NCI-H2196 treated with DMSO at 0.1 percent for 48 hours (cell line): ENCODE data around the gene AHNAK.
"Not testable (repeated sequence)": the region's sequence is repeated elsewhere in the genome, so short reads cannot be mapped to it uniquely, and the experiment has no call there.

Experiments
- DNase-seq: peaks from one replicate; lab custom pipeline; 2025; ENCODE audit not compliant: unreplicated experiment; lab: John Stamatoyannopoulos, UW

The AHNAK gene

DNA sequence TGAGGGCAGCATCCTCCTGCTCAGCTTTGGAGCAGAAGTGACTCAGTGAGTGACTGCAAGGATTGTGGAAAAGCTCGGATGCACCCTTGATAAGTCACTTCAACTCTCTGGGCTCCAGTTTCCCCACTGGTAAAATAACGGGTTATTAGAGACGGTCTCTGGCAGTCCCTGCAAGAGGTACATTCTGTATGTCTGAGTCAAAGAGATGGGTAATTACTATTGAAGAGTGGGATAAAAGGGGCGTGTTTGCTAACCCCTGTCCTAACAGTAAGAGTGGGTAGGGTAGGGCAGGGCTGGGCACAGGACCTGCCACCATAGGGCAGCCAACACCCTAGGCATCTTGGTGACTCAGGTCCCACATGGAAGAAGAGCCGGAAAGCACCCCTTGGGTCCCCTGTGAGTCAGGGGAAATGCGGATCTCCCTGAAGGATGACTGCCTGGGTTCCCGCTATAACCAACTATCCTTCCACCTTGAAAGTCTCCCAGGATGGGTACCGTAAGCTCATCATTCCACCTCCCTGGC, 7.3 kb upstream of the AHNAK start:
- DNase-seq, result no peak

DNA sequence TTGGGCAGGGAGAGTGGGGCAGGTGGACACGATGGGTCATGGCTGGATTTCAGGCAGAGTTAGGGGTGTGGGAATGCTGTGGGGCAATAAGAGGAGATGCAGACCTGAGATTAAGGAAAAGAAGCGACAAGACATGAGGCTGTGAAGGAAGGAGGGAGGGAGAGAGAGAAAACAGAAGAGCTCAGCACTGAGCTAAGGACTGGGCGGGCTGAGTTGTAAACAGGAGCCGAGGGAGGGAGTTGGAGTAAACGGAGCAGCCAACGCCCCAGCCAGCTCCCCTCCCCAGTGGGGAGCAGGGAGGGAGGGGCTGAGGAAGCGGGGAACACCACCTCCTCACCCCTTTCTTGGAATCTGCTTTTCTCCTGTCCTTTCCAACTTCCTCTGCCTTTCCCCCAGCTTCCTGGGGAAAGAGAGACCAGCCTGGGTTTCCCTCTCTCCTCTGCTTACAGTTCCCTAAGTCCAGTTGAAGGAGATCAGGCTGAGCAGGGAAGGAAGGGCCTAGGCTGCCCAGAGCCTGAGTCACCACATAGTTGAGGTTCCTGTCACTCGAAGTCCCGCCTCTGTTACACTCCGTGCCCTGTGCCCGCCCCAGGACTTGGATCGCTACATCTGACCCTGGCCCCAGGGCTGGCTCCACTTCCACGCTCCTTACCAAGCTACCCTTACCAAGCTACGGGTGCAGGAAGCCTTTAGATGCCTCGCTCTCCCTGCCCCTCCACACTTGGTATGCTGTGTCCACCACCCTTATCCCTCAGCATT, 6.7 kb upstream of the AHNAK start:
- DNase-seq, result no peak

DNA sequence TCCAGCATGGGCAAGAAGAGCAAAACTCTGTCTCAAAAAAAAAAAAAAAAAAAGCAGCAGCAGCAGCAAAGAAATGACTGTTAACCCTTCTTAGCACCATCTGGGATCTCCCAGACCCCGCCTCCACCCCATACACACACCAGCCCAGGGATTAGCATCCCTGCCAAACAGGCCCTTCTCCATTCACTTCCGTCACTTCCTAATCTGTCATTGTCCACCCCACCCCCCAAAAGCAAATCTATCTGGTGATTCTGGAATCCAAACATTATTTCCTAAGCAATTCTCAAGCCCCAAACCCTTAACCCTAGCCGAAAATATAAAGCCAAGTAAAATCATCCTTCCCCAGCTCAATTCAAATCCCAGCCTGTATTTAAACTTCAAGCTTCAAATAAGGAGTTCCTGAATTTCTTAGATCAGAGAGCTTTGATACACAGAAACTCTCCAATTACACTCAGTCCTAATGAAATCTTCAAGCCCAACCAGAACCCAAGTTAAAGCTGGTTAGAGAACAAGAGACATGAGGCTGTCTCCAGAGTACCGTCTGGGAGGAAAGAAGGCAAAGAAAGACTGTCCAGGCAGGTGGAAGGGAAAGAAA, 6.0 kb upstream of the AHNAK start:
- no peak for DNase-seq

DNA sequence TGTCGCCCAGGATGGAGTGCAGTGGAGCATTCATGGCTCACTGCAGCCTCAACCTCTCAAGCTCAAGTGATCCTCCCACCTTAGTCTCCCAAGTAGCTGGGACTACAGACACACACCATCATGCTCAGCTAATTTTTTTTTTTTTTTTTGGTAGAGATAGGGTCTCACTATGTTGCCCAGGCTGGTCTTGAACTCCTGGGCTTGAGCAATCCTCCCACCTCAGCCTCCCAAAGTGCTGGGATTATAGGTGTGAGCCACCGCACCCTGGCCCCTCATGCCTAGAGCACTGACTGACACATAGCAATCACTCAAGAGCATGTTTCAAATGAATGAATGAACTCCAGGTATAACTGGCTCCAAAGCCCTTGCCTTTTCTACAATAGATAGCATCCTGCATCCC, 3.9 kb upstream of the AHNAK start:
- not testable (repeated sequence) for DNase-seq

DNA sequence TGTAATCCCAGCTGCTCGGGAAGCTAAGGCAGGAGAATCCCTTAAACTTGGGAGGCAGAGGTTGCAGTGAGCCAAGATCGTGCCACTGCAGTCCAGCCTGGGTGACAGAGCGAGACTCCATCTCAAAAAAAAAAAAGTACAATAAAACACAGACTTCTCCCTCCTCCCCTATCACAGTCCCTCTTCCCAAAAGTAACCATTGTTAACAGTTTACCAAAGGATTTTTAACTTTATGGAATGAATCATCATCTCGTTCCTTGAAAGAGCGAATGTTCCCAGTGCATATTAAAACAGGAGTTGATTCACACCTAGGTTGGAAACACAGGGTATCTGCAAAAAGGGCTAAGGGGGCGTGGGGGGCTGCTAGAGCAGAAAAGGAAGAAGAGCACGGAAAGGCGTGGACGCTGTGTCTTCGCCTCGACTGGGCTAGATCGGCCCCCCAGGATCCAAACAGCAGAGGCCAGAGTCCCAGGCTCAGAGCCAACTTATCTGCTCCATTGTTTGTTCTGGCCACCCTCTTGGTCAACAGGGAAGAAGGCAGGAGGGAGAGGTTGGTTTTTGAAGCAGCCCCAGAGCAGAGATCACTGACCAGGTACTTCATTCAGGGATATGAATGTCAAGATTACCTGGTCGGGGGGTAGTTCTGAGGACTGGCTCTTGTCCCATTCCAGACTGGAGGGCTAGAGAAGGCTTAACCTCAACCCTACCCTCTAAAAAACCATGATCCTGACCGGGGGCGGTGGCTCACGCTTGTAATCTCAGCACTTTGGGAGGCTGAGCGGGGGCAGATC, 2.1 kb upstream of the AHNAK start:
- DNase-seq, result no peak

DNA sequence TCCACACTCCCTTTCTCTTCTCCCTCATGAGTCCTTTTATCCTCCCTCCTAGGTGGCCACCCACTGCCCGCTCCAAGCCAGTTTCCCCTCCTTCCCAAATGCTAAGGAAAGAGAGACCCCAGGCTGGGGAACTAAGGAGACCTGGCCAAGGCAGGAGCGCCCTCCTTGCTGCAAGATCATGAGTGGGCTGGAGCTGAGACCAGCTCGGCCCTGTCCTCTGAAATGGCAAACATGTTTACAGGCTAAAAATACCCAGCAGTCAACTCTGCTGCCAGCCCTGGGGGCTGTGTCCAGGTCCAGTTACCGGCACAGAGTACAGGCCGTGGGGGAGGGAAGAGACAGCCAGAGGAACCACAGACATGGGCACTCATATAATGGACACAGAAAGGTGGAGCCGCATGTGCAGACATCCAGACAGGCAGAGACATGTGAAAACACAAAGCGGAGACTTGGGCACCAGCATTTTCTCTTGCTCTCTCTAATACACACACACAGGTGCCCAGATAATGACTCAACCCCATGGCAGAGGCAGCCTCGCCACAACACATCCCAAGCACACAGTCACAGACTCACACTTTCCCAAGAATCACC, 1.2 kb upstream of the AHNAK start:
- DNase-seq, result no peak

DNA sequence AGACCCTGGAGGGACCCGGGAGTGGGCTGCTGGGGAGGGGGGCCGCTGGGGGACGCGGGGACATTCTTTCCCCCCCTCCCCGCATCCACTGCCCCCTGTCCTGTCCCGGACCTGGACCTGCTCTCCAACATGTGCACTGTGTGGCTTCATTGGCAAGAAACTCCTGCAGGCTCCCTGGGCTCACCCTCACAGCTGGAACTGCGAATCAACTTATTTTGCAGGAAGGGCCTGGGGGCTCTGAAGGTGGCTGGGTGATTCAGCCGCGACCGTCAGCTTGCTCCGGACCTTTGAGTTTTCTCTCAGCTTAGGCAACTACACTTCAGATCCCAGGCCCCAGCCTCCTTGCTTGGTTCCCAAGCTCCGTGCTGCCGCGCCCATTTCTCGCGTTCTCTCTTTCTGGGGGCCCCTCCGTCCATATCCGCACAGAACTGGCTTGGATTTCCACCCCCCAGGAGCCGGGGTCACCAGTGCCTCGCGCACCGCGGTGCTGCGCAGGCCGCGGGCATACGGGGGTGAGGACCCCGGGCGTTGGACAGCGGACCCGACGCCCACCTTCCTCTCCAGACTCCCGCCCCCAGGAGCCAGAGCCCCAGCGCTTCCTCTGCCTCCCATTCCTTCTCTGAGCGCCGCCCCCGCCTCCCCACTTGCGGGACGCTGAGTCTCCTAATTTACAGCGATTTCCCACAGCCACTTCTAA, 471 bp upstream of the AHNAK start:
- no peak for DNase-seq

DNA sequence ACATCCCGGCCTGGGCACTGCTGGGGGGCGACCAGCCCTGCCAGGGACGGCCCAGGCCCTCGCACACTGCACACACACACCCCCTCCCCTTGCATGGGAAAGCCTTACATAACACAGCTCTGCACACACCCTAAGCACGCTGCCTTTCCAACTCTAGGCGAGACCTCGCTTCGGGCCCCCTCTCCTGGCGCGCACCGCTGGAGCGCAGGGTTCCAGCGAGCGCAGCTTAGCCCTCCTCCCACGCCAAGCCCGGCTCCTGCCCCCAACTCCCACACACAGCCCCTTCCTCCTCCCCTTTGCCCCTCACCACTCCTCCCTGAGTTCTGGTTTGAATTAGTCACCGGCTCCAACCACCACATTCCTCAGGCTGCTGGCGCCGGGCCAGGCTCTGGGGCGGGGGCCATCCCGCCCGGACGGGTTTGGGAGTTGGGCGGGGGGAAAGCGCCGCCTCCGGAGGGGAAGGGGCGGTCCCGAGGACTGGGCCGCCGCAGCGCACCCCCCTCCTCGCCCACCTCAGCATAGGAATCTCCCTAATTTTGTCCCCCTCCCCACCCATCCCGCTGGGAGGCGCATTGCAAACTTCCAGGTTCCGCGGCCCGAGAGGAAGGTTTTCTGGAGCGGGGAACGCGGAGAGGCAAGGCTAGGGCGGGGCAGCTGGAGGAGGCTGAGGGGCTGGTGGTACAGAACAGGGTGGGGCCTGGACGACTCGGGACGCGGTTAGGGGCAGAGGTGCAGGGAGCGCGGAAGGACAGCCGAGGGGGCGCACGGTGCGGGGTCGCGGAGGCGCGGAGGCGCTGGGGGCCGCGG, 966 bp downstream of the AHNAK start:
- DNase-seq, result no peak

DNA sequence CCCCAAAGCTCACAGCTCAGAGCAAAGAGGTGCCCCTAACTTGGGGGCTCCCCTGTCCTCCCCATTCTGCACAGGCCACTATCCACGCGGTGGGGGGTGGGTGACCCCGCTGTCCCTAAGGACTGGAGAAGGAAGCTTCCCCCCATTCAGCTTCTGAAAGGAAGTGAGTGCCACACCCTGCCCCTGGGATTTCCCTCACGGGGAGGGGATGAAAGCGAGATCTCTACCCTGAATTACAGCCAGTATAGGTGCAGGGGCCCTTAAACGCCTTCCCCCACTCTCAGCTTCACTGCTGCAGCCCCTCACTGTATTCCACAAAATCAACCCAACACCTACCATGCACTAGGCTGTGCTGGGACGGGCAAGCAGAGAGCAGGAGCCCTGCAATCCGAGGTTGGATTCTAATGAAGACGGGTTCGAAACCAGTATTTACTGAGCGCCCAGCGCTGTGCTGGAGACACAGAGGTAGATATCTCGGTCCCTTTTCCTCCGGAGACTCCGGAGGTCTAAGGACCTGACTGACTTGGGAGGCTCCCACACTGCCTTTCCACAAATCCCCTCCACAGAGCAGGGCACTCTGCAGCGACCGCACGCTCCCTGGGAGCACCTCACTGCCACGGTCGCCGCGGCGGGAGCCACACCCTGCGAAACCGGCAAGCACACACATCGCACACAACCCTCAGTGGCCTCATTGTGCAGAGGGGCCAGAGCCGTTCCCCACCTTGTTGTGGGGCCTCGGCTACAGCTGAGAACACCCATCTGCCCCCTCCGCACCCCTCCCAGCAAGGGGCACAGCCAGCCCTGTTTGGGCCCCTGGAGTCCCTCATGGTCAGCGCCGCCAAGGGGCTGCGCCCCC, 1.8 kb downstream of the AHNAK start:
- DNase-seq, result no peak

DNA sequence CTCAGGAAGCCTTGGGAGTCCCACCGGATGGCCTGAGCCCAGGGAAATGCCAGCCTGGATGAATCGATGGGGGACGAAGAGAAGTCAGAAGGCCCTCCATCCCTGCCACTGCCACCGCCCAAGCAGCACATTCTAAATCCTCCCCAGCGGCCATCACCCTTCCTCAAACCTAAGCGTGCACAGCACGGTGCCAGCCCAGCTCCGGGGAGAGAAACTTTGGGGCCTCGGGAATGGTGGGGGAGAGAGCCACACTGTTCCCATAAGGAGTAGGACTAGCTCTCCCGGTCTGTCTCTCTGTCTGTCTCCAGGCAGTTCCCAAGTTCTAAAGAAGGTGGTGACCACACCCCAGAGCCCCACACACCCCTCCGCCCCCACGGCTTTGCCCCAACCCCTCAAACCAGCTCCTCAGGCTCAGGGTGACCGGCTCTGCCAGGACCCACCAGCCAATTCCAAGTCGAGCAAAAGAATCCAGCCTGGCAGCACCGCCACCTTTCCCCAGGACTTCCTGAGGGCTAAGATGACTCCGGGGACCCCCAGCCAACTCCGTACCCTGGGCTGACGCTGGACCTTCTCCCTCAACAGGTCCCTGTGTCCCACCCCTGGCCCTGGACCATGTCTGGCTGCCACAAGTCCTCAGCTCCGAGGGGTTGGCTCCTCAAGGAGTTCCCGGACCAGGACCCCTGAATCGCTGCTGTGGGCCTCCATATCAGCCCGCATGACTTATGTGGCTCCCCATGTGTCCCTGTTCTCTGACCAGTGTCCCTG, 2.7 kb downstream of the AHNAK start:
- no peak for DNase-seq

DNA sequence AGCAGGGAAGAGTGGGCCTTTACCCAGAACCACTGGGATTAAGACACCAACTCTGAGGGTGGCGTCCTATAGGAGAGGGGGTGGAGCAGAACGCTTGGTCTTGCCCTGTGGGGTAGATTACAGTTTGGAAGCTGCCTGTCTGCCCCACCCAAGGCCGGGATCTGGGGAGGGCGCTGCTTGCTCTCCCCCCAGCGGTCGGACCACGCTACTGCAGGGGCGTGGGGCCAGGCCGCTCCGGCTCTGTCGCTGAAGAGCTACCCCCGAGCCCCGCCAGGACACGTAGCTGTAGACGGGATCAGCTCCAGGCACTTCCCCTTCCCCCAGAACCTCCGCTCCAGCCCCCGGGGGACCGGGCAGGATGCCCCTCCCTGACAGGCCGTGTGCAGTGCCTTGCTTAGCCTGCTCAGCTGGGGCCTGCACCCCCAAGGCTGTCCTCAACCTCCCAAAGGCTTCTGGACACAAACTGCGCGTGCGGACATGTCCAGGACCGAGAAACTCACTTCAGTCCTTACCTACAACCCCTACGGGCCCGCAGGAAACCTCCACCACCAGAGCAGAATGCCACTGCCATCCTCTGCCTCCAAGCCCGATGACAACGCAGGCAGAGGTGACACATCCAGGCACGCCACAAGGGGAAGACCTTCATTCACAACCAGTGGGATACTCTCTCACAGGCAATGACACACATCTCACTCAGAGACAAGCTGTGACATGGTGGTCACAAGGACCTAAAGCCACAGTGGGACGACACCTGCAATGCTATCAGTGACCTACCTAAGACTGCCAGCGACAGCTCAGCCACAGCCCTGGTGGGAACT, 3.6 kb downstream of the AHNAK start:
- DNase-seq, result no peak

DNA sequence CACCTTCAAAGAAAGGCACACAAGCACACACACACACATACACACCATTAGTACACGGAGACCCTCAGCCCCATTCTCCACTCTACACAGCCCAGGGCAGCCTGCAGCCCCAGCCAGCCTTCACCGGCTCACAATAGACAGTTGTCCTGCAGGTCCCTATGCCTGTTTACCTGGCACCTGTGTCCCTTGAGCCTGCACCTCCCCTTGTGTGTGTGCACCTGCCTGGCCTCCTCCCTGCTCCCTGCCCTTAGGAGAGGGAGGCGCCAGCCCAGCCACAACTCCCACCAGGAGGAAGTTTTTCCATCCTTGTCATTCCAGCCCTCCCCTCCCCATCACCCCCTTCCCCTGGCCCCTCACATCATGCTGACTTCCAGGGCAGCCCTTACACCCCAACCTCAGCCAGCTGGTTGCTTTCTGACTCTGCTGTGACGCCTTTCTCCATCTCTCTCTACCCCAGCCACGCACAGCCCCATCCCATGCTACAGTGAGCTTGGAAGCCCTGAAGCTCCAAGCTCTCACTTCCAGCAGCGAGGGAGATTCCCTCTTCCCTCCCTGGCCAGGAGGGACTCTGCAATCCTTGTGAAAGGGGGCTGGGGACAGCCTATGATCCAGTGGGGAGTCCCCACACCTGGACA, 4.4 kb downstream of the AHNAK start:
- no peak for DNase-seq

DNA sequence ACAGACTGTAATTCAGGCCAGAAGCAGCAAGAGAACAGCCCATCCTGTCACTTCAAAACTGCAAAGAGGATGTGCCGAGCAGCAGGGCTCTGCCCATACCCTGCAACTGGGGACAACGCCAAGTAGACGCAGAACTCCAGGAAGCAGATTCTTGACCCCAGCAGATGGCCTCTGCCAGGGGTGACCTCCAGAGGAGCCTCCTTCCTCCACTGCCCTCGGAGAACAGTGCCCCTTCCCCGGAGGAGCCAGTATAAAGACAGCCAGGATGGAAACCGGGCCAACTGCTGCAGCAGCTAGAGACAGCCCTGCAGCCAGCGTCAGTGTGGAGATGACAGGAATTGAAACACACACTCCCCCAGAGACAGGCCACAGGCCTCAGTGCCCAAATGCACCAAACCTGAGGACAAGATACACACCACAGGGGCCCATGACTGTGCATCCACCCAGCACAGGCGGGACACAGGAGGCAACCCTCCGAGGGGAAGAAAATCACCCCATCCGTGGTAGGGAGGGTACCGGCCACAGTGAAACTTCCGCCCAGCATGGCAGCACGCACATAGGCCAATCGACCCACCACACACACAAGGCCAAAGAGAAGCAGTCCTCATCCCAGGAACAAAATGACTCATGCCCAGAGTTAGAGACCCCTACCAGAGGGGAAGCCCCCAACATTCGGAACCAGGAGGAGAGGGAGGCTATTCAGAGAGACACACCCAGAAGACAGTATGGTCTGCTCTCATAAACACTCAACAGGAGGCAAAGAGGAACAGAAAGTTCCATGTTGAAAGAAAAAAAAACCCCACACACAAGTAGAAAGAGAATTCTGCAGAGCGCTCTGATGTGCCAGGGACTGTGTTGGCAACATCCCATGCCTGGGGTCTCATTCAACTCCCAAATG, 5.6 kb downstream of the AHNAK start:
- no peak for DNase-seq

DNA sequence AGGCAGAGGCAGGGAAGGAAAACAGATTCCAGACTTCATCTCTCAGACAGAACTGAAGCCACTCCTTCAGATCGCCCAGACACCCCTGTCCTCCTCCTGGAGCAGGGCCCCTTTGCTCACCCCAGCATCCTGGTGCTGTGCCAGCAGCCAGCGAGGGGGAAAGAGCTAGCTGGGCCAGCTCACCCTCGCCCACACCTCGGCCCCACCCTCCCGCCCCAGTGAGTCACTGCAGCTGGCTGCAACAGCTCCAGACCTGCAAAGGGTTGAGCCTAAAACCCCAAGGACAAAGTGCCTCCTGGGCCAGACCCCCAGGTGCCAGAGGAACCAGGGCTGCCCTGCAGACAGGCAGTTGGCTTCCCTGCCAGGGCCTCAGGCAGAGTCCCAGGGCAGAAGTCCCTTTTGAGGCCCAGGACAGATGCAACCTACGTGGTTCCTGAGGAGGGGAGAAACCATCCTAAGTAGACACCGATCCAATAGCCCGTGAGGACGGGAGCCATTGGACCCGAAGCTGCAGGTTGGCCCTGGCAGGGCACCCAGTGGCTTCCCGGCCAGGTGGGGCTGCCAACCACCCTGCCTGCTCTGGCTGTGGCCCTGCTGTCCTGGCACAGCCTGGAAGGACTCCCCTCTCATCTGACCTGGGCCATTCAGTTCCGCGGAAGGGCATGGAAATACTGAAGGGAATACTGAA, 7.2 kb downstream of the AHNAK start:
- no peak for DNase-seq

DNA sequence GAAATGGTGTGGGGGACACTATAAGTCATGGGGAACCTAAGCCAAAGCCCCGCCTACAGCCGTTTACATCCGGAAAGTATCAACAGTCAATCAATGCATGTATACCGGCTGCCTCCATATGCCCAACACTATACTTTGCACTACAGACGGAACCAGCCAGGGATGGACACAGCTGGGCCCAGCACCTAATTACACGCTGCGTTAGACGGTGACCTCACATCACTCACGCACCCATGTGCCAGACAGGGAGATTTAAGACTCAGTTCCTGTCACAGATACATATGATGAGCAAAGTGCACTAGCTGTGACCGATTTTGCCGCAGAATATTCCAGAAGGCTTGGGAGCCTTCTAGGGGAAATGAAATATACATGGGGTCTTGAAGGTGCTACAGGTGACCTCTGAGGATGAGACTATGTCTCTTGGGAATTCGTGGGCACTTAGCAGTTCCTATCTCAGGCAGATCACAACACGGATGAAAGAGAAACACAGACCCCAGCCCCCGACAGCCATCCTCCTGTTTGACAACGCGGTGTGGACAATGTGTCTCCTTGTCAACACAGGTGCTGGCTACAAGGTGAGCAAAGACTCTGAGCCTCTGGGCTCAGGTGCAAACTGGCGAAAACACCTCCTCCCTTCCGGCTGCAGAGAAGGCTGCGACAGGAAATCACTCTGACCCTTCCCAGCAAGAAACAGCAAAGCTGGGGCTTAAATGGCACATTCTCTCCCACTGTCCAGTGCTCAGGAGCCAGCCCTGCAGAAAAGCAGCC, 8.0 kb downstream of the AHNAK start:
- DNase-seq, result no peak
